Neural cell (in vitro differentiated cells): ENCODE measurements around the gene TSPAN31.

Experiments
- EZH2 ChIP-seq: fragments of 200-600, 300-800 bp; shearing (Covaris generic), sonication (generic); IDR thresholded peaks from 2 replicates; pipeline ENCODE4 v1.6.1; 2014; ENCODE audit warnings: antibody characterized with exemption, low read length, borderline replicate concordance, mild to moderate bottlenecking; ENCODE audit not compliant: insufficient read depth, poor library complexity, severe bottlenecking
- TF ChIP-seq, protein P1 (sequence below): fragments of 450-650 bp; IDR thresholded peaks from 2 replicates; pipeline ENCODE4 v1.5.1; 2014; ENCODE audit warnings: antibody characterized with exemption, mild to moderate bottlenecking, moderate library complexity; ENCODE audit not compliant: poor library complexity, severe bottlenecking

GRCh38 chr12:57739387-57739786 lies 5.5 kb upstream of the TSPAN31 start:
- TF ChIP-seq, protein P1, sequence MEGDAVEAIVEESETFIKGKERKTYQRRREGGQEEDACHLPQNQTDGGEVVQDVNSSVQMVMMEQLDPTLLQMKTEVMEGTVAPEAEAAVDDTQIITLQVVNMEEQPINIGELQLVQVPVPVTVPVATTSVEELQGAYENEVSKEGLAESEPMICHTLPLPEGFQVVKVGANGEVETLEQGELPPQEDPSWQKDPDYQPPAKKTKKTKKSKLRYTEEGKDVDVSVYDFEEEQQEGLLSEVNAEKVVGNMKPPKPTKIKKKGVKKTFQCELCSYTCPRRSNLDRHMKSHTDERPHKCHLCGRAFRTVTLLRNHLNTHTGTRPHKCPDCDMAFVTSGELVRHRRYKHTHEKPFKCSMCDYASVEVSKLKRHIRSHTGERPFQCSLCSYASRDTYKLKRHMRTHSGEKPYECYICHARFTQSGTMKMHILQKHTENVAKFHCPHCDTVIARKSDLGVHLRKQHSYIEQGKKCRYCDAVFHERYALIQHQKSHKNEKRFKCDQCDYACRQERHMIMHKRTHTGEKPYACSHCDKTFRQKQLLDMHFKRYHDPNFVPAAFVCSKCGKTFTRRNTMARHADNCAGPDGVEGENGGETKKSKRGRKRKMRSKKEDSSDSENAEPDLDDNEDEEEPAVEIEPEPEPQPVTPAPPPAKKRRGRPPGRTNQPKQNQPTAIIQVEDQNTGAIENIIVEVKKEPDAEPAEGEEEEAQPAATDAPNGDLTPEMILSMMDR: no peak
- no peak for TF ChIP-seq EZH2
